K562 (cell line): ENCODE results near the gene BATF. TPM values are rescaled to one million over a fixed set of nuclear protein-coding genes. Genes with fewer than 3 reads are reported as not detected.

Source experiments
- ATAC-seq: fragments of 200-7000 bp; cut with Tn5 transposase; 3 replicates; pipeline ENCODE4 v1.9.1; 2020; ENCODE audit warnings: moderate library complexity
- BruUV-seq: library from RNA; stranded (reverse); fragments of 400-500 nt; replicated peaks from 2 replicates; lab custom pipeline; 2021; lab: Mats Ljungman, UMichigan
- CTCF ChIA-PET: fragments of 300-600 bp; formaldehyde crosslinking; extraction: SDS; loops from one replicate; lab custom pipeline; 2021; ENCODE audit warnings: low intra/inter-chr PET ratio; lab: Yijun Ruan, JAX
- POLR2A ChIA-PET: fragments of 300-600, 350-650 bp; sonication (Branson Sonifier 250); formaldehyde crosslinking; extraction: SDS; loops from one replicate; lab custom pipeline; 2021; ENCODE audit warnings: antibody characterized with exemption, inconsistent platforms; lab: Yijun Ruan, JAX
- DNase-seq, 4 experiments: peaks; one replicate each; pipeline versions ENCODE4 v3.0.0 to v3.0.0-alpha.2; 2011 to 2018; ENCODE audit warnings: low spot score in 3 of 4, mixed read lengths in 3 of 4; ENCODE audit errors: extremely low read depth in 1 of 4
- FAIRE-seq: peaks from 2 replicates; lab custom pipeline; 2011; peaks lifted over from hg19 to GRCh38; lab: Jason Lieb, UNC
- H2AFZ ChIP-seq: 2 replicates; pipeline ENCODE4 v1.6.0; 2011; ENCODE audit warnings: low read depth, low read length, control low read depth, inconsistent platforms
- H3K27ac ChIP-seq: fragments of 200-600 bp; 3 replicates; pipeline ENCODE4 v1.8.0; 2011; ENCODE audit warnings: low read depth, mild to moderate bottlenecking, control low read depth, inconsistent platforms, low read length, moderate library complexity, mixed read lengths; ENCODE audit errors: extremely low read depth
- H3K27me3 ChIP-seq, 2 experiments: fragments of 300-600 bp in 1 of 2; 2 replicates in 1 of 2; 3 replicates in 1 of 2; pipeline versions ENCODE4 v1.6.0 to v1.8.0; 2011; ENCODE audit warnings: inconsistent platforms in 2 of 2, low read length in 2 of 2, mild to moderate bottlenecking in 1 of 2, mixed read lengths in 1 of 2, moderate library complexity in 1 of 2; ENCODE audit not compliant: control insufficient read depth in 2 of 2, insufficient read depth in 2 of 2
- H3K36me3 ChIP-seq: fragments of 300-600 bp; 3 replicates; pipeline ENCODE4 v1.8.0; 2011; ENCODE audit warnings: mild to moderate bottlenecking, low read length, inconsistent platforms; ENCODE audit not compliant: control insufficient read depth, insufficient read depth
- H3K4me1 ChIP-seq, 2 experiments: fragments of 200-600 bp in 1 of 2; replicated peaks in 1 of 2; 2 replicates in 1 of 2; 3 replicates in 1 of 2; pipeline versions ENCODE4 v1.5.1 to v1.8.0; 2011; ENCODE audit warnings: inconsistent platforms in 2 of 2, low read length in 2 of 2, mild to moderate bottlenecking in 1 of 2, mixed read lengths in 1 of 2, moderate library complexity in 1 of 2; ENCODE audit not compliant: control insufficient read depth in 2 of 2, insufficient read depth in 2 of 2
- H3K4me2 ChIP-seq: 2 replicates; pipeline ENCODE4 v1.6.1; 2011; ENCODE audit warnings: low read length, control low read depth, inconsistent platforms, mixed read lengths; ENCODE audit not compliant: insufficient read depth
- H3K4me3 ChIP-seq: fragments of 200-600 bp; sonication (generic), shearing (Covaris generic); 2 replicates; pipeline ENCODE4 v1.5.1; 2016; ENCODE audit warnings: control low read depth, inconsistent platforms
- H3K79me2 ChIP-seq: fragments of 200-600 bp; 3 replicates; pipeline ENCODE4 v1.8.0; 2011; ENCODE audit warnings: low read length, inconsistent platforms; ENCODE audit not compliant: control insufficient read depth, insufficient read depth
- H3K9ac ChIP-seq, 2 experiments: 2 replicates each; pipeline versions ENCODE4 v1.6.0 to v1.6.1; 2011; ENCODE audit warnings: low read depth in 2 of 2, low read length in 2 of 2, control low read depth in 1 of 2, inconsistent platforms in 1 of 2, mild to moderate bottlenecking in 1 of 2, mixed read lengths in 1 of 2; ENCODE audit not compliant: insufficient read depth in 1 of 2
- H3K9me1 ChIP-seq: one replicate; pipeline ENCODE4 v1.6.0; 2011; ENCODE audit warnings: inconsistent platforms, mild to moderate bottlenecking, low read length, moderate library complexity; ENCODE audit not compliant: control insufficient read depth, insufficient read depth
- H3K9me3 ChIP-seq: replicated peaks from 2 replicates; pipeline ENCODE4 v1.5.1; 2011; ENCODE audit warnings: low read depth, low read length, inconsistent platforms; ENCODE audit not compliant: control insufficient read depth, insufficient read depth
- H4K20me1 ChIP-seq: replicated peaks from 2 replicates; pipeline ENCODE4 v1.6.1; 2011; ENCODE audit warnings: low read length, inconsistent platforms, mixed read lengths; ENCODE audit not compliant: control insufficient read depth, insufficient read depth
- BHLHE40 ChIP-seq: IDR thresholded peaks from 2 replicates; pipeline ENCODE4 v1.6.1; 2011; ENCODE audit warnings: low read length, improper control_type of control experiment
- EP400 ChIP-seq: fragments of 450-650 bp; IDR thresholded peaks from 2 replicates; pipeline ENCODE4 v1.6.1; 2017; ENCODE audit warnings: antibody characterized with exemption, mild to moderate bottlenecking, moderate library complexity
- FOXP4 ChIP-seq: sonication (generic); formaldehyde crosslinking; IDR thresholded peaks from 2 replicates; pipeline ENCODE4 v1.8.0; 2022; ENCODE audit warnings: mild to moderate bottlenecking, missing genetic modification reagents, borderline replicate concordance
- MAFK ChIP-seq: IDR thresholded peaks from 2 replicates; pipeline ENCODE4 v1.6.1; 2011; ENCODE audit warnings: low read length, improper control_type of control experiment
- MITF ChIP-seq: IDR thresholded peaks from 2 replicates; pipeline ENCODE4 v1.6.1; 2014; ENCODE audit warnings: antibody characterized with exemption
- NFE2L1 ChIP-seq: fragments of 450-650 bp; IDR thresholded peaks from 2 replicates; pipeline ENCODE4 v1.6.1; 2016; ENCODE audit warnings: missing genetic modification characterization, low read depth, mild to moderate bottlenecking, missing compliant biosample characterization, moderate library complexity, borderline replicate concordance
- RBM39 ChIP-seq: fragments of 200-400 bp; formaldehyde crosslinking; optimal IDR thresholded peaks from 2 replicates; pipeline ENCODE3; 2018; ENCODE audit warnings: low read depth, low read length
- SMARCE1 ChIP-seq: fragments of 450-650 bp; IDR thresholded peaks from 2 replicates; pipeline ENCODE4 v1.7.1; 2016; ENCODE audit warnings: mild to moderate bottlenecking
- U2AF1 ChIP-seq: fragments of 200-400 bp; formaldehyde crosslinking; optimal IDR thresholded peaks from 2 replicates; pipeline ENCODE3; 2017; ENCODE audit warnings: mild to moderate bottlenecking, low read depth, low read length, moderate library complexity
- WGBS: fragments of 100-300 bp; shearing (Covaris generic); methylation state at CpG from one replicate; pipeline ENCODE4 v1.1.6; 2016; ENCODE audit warnings: low coverage, mixed read lengths; ENCODE audit not compliant: insufficient coverage; ENCODE audit errors: missing lambda C conversion rate; 5-methylcytosine and 5-hydroxymethylcytosine counted together
- in situ Hi-C: fragments of 300-500 bp; cut with MboI; formaldehyde crosslinking; loops from 4 replicates; pipeline ENCODE4 v1.15.0; 2018; ENCODE audit warnings: inconsistent platforms, mixed read lengths
- intact Hi-C: fragments of 100-400 bp; cut with micrococcal nuclease; formaldehyde crosslinking; loops from 2 replicates; pipeline ENCODE4 v1.14.2; 2022
- polyA plus RNA-seq, 8 experiments: library from polyadenylated mRNA; depleted of rRNA in 4 of 8; stranded (reverse) in 5 of 8; unstranded in 3 of 8; fragments of >200 nt; fragmentation: Nextera tagmentation in 2 of 8; fragmentation: Illumina TruSeq in 1 of 8; extraction: Ambion mirVana in 2 of 8; extraction: Trizol in 1 of 8; gene quantifications; 2 replicates each; pipeline versions ENCODE4 v1.2.1 to v1.2.3, GENCODE V29; 2011 to 2014; ENCODE audit warnings: inconsistent platforms in 1 of 8, missing spikeins in 1 of 8
- total RNA-seq, 7 experiments: library from RNA; depleted of rRNA in 6 of 7; stranded (reverse); fragments of >200 nt in 6 of 7; fragmentation: Illumina TruSeq in 2 of 7; extraction: Trizol in 2 of 7; gene quantifications; 2 replicates each; pipeline versions ENCODE4 v1.2.1 to v1.2.3, GENCODE V29; 2011 to 2021; ENCODE audit warnings: low replicate concordance in 1 of 7
- TF ChIP-seq, protein P1 (sequence below): fragments of 450-650 bp; IDR thresholded peaks from 2 replicates; pipeline ENCODE4 v1.6.1; 2018; ENCODE audit warnings: mild to moderate bottlenecking, low read depth; ENCODE audit not compliant: partially characterized antibody
- TF ChIP-seq, protein P2 (sequence below): sonication (generic); formaldehyde crosslinking; IDR thresholded peaks from 2 replicates; pipeline ENCODE4 v1.8.0; 2023; ENCODE audit warnings: mild to moderate bottlenecking, missing genetic modification reagents

BATF gene
- total and polyA plus RNA-seq, 9 of the 15 experiments (the other 6 are each of a cell fraction or from before 2014, with no cell fraction given), result 0.13 to 2.1 (median 0.55) TPM; not detected in 2

DNA sequence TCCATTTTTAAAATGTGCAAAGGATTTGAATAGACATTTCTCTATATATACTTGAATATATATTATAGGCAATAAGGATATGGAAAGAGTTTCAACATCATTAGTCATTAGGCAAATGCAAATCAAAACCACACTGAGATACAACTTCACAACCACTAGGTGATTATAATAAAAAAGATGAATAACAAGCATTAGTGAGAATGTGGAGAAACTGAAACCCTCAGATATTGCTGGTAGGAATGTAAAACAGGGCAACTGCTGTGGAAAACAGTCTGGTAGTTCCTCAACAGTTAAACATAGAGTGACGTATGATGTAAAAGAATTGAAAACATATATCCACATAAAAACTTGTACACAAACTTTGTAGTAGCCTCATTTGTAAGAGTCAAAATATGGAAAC, 11.7 kb upstream of the BATF start:
- no peak for ATAC-seq
- intact Hi-C loops, result no loop called here
- no peak overlapping the region for H3K27ac ChIP-seq
- TF ChIP-seq MITF, result no peak
- TF ChIP-seq, protein P1, sequence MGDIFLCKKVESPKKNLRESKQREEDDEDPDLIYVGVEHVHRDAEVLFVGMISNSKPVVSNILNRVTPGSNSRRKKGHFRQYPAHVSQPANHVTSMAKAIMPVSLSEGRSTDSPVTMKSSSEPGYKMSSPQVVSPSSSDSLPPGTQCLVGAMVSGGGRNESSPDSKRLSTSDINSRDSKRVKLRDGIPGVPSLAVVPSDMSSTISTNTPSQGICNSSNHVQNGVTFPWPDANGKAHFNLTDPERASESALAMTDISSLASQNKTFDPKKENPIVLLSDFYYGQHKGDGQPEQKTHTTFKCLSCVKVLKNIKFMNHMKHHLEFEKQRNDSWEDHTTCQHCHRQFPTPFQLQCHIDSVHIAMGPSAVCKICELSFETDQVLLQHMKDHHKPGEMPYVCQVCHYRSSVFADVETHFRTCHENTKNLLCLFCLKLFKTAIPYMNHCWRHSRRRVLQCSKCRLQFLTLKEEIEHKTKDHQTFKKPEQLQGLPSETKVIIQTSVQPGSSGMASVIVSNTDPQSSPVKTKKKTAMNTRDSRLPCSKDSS, result no peak
- TF ChIP-seq BHLHE40, result no peak
- no peak for TF ChIP-seq U2AF1
- TF ChIP-seq EP400, result no peak
- TF ChIP-seq RBM39, result no peak
- TF ChIP-seq, protein P2, sequence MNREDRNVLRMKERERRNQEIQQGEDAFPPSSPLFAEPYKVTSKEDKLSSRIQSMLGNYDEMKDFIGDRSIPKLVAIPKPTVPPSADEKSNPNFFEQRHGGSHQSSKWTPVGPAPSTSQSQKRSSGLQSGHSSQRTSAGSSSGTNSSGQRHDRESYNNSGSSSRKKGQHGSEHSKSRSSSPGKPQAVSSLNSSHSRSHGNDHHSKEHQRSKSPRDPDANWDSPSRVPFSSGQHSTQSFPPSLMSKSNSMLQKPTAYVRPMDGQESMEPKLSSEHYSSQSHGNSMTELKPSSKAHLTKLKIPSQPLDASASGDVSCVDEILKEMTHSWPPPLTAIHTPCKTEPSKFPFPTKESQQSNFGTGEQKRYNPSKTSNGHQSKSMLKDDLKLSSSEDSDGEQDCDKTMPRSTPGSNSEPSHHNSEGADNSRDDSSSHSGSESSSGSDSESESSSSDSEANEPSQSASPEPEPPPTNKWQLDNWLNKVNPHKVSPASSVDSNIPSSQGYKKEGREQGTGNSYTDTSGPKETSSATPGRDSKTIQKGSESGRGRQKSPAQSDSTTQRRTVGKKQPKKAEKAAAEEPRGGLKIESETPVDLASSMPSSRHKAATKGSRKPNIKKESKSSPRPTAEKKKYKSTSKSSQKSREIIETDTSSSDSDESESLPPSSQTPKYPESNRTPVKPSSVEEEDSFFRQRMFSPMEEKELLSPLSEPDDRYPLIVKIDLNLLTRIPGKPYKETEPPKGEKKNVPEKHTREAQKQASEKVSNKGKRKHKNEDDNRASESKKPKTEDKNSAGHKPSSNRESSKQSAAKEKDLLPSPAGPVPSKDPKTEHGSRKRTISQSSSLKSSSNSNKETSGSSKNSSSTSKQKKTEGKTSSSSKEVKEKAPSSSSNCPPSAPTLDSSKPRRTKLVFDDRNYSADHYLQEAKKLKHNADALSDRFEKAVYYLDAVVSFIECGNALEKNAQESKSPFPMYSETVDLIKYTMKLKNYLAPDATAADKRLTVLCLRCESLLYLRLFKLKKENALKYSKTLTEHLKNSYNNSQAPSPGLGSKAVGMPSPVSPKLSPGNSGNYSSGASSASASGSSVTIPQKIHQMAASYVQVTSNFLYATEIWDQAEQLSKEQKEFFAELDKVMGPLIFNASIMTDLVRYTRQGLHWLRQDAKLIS (CRISPR knock-in tag), result no peak
- no peak for TF ChIP-seq MAFK
- no peak for TF ChIP-seq SMARCE1
- TF ChIP-seq FOXP4 (CRISPR knock-in tag), result no peak
- no peak for TF ChIP-seq NFE2L1 (tag)

More for the DNA sequence above, 11.7 kb upstream of the BATF start:
- Histone ChIP-seq H3K4me3 (no peak overlapping the region), H3K9ac (no peak overlapping the region), H3K27me3 (peaks cover 0 to 8% of the 10 kb centered on the region in 2 experiments; a peak in 1 of 5 replicates), H3K4me1 (peaks cover 0 to 9% of the 10 kb centered on the region in 2 experiments; a peak in 3 of 5 replicates), H3K9me1 (no peaks in the 10 kb centered on the region), H3K4me2 (no peak overlapping the region), H3K36me3 (no peaks in the 10 kb centered on the region), H4K20me1 (no peaks in the 10 kb centered on the region), H2AFZ (no peak overlapping the region), H3K79me2 (no peaks in the 10 kb centered on the region), H3K9me3 (no peaks in the 10 kb centered on the region)
- WGBS, result 42% methylated on average over 1 of the region's 1 CpG
- DNase-seq (no peak), FAIRE-seq (no peak)
- no TSS peak for BruUV-seq
- in situ Hi-C loops, result no loop called here
- CTCF ChIA-PET, result no interaction called here
- POLR2A ChIA-PET, result no interaction called here
